SH-SY5Y (cell line): ENCODE results near the gene GPR171.

Experiments used
- GATA2 ChIP-seq: IDR thresholded peaks from 2 replicates; pipeline ENCODE4 v1.6.1; 2011; ENCODE audit warnings: mild to moderate bottlenecking, low read depth, low read length
- GATA3 ChIP-seq: IDR thresholded peaks from 2 replicates; pipeline ENCODE4 v1.6.1; 2011; ENCODE audit warnings: low read depth, mild to moderate bottlenecking, low read length, moderate library complexity

GRCh38 chr3:151219056-151219455 lies 16.0 kb upstream of the GPR171 start:
- TF ChIP-seq GATA2 (no peak), GATA3 (no peak)
